HG03521 (cell line): Measurements from ENCODE around the gene CKS2.

Experiments used
- ATAC-seq: cut with Tn5 transposase; IDR thresholded peaks from one replicate; pipeline ENCODE4 v1.9.1; 2021; ENCODE audit warnings: mild to moderate bottlenecking, moderate library complexity; ENCODE audit not compliant: unreplicated experiment

Gene CKS2

GRCh38 chr9:89346696-89347095 is 35.7 kb downstream of the CKS2 start:
- ATAC-seq, result no peak

DNA sequence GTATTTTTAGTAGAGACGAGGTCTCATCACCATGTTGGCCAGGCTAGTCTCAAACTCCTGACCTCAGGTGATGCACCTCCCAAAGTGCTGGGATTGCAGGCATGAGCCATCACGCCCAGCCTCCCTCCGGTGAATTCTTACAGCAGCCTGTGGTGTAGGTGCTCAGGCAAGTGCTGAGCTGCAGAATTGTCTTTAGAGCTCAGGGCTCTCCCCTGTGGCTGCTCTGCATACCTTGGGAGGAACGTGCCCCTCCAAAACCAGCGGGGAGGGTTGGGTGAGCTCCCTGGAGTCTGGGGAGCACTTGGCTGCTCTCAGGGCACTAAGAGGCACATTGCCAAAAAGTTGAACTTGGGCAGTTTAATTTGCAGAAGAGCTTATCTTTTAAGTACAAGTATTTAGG is 36.7 kb downstream of the CKS2 start:
- no peak for ATAC-seq

DNA sequence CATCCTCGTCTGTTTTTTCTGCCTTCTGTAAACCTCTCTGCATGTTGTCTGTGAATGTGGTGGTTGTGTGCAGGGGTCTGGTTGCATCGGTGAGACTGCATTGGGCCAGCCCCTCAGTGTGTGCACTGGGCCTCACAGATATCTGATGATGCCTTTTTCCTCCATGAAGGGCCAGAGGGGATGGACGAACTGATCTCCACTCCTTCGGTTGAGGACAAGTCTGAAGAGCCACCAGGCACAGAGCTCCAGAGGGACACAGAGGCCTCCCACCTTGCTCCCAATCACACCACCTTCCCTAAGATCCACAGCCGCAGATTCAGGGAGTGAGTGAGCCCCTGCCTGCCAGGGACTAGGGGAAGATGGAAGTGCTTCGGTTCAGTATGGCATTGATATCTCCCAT is 38.6 kb downstream of the CKS2 start:
- ATAC-seq, result no peak

DNA sequence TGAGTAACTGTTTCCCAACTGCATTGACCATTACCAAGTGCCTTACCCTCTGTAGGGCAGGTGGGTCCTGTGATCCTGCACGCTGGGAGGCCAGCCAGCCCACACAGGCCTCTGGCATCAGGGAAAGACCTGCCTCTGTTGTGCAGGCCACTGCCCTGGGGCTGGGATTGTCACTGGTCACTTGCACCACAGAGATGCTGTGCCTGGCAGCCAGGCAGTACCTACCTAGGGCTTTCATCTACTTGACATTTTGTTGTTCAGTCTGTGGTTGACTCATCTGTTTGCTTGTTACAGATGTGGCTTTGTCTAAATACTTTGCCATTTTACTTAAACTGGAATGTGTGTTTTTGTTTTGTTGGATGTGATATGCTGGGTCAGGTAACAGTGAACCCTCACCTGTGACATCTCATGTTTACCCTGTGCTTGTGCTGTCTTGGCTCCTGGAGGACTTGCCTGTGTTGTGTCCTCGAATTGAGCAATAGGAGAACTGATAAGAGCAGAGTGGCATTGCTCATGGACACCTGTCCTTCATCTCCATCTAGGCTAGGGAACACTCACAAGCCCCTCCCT is 40.1 kb downstream of the CKS2 start:
- ATAC-seq, result no peak

GRCh38 chr9:89351584-89352300 is 40.7 kb downstream of the CKS2 start:
- no peak for ATAC-seq

DNA sequence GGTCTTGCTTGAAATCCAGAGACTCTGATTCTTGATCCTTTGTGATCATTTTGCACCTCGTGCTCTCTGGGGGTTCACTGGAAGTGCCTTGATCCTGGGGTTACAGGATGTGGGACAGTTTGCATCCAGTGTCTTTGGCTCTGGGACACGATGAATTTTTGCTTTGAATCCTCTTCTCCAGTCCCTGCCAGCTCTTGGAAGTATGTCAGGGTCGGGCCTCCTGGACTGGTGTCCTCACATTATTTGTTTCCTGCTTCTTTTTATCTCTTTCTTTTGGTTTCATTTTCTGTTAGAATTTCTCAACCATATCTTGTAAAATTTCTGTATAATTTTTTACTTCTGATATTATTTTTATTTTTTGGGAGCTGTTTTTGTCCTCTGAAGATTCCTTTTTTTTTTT is 41.5 kb downstream of the CKS2 start:
- ATAC-seq, result no peak

DNA sequence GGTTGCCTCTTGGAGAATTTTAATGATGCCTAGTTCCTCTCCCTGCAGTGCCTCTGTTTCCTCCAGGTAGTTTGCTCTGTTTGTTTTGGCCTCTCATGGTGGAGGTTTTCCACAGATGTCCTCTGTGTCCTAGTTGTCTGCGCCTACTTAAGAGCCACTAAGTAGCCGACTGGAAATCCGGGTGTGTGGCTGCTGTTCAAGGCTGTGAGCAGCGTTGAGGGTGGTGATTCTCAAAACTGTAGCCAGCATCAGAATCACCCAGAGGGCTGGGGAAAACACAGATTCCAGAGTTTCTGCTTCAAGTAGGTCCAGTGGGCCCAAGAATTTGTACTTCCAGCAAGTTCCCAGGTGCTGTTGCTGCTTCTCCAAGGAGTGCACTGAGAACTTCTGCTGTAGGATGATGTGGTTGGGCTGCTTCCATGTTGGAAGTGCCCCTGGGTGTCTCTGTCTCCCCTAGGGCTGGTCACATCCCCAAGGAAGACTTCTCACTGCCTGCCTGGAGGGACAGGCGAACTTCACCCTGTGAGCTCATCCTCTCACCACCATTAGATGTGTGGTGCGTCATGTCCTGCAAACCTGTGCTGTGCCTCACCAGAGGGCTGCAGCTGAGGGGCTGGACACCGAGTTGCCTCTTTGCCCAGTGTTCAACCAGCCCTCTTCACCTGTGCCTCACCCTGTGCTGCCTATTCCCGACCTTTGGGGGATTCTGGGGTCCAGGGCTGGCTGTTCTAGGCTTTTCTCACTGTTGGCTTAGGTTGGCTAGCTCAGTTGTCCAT is 42.1 kb downstream of the CKS2 start:
- ATAC-seq, result no peak

DNA sequence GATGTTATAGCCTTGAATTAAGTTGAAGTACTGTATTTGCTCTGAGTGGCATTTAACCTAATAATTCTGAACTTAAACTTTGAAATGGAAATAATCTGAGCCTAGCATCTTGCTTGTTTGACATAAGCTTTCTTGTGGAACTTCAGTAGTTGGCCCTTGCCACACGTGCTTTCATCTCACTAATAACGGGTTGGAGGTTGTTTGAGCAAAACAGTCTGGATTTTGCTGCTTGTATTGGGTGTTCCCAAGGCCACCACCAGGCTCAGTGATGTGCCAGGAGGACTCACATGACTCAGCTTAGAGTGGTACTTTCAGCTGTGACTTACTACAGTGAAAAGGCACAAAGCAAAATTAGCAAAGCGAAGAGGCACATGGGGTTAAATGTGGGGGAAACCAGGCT is 43.0 kb downstream of the CKS2 start:
- no peak for ATAC-seq

GRCh38 chr9:89354471-89354870 is 43.5 kb downstream of the CKS2 start:
- ATAC-seq, result no peak

- no peak for ATAC-seq
These were observed 45.8 kb downstream of the CKS2 start for GRCh38 chr9:89356782-89357181.

- ATAC-seq, result no peak
These were observed 46.6 kb downstream of the CKS2 start for GRCh38 chr9:89357331-89358197.

- no peak for ATAC-seq
These were observed 47.5 kb downstream of the CKS2 start for GRCh38 chr9:89358376-89358916.

GRCh38 chr9:89358985-89359384 is 48.0 kb downstream of the CKS2 start:
- ATAC-seq, result no peak

DNA sequence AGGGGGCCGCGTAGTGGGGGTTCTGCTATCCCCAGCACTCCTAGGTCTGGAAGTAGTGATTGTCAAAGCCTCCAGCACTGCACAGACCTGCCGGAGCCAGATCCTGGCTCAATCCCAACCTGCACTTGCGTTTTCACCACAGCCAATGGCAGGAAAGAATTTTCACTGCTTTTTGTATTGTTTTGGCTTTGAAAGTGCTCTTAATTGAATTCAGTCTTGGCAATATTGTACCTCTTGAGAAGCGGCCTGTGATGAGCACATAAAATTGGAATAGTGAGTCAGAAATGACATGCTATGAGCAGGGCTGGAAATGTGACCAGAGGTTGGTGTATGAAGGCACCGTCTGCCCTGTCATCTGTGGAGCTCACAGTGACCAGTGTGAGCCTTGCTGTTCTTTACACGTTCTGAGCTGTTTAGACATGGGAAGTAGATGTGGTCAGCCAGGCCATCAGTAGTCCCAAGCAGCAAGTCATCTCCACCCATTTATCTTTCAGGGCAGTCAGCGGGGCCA is 48.8 kb downstream of the CKS2 start:
- no peak for ATAC-seq

DNA sequence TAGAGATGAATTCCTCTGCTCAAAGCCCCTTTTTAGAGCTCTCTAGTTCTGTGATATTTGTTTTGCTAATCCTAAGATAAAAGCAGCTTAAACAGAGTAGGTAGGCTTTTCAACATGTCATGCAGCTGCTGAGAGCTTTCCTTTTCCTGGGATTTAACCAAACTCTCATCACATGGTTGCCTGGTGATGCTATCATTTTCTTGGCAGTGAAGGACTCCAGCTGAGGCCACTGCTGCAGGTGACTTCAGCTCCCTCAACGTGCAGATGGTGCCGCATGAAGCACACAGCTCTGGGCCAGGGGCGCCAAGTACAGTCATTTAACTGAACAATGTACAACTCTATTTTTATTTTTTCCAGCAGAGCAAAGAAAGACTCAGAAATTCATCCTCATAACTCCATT is 49.5 kb downstream of the CKS2 start:
- ATAC-seq, result no peak

DNA sequence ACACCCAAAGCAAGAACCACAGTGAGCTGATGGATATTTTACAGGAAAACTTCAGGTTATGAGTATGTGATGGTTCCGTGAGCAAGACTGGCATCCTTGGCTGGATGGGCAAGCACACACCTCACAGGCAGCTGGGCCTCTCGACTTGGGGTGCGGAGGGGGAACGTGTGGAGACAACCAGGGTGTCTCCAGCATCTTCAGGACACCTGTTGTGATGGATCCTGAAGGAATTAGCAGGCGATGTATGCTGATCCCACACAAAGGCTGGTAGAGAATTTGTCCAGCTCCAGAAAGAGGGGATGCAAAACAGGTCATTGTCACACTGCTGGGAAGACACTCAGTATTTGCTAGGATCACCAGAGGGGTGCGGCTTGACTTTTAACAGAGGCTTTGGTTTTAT is 50.0 kb downstream of the CKS2 start:
- no peak for ATAC-seq

DNA sequence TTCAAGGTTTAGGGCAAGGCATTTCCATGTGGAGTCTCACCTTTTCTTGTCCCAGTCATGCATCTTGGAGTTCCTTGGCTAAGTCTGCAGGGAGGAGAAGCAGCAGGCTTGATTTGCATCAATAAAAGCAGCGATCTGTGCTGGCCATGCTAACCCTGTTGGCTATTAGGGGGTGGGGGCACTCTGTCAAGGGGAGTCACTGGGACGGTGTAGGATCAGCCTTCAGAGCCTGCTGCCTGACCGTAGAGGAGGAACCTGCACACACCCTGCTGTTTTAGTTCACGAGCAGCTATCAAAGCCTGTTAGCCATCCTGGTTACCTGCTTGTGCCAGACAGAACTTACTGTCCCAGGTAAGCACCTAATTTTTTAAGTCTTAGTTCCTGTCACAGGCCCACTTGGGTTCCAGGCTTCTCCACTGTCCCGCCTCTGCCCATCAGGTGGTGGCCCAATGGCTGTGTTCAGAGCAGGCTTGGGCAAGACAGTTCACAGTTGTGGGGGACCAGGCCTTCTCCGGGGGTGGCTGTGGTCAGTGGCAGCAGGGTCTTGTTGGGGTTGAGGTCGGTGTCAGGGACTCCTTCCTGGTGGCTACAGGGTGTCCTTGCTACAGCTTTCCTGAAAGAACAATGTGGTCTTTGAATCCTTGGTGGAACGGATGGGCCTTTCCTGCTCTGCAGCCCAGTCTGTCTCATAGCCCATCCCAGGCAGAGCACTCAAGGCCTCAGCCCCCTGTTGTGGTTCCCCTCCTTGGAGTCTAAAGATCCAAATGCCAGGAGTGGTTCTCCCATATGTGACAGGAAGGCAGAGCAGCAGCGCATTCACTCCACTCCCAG is 51.0 kb downstream of the CKS2 start:
- no peak for ATAC-seq

DNA sequence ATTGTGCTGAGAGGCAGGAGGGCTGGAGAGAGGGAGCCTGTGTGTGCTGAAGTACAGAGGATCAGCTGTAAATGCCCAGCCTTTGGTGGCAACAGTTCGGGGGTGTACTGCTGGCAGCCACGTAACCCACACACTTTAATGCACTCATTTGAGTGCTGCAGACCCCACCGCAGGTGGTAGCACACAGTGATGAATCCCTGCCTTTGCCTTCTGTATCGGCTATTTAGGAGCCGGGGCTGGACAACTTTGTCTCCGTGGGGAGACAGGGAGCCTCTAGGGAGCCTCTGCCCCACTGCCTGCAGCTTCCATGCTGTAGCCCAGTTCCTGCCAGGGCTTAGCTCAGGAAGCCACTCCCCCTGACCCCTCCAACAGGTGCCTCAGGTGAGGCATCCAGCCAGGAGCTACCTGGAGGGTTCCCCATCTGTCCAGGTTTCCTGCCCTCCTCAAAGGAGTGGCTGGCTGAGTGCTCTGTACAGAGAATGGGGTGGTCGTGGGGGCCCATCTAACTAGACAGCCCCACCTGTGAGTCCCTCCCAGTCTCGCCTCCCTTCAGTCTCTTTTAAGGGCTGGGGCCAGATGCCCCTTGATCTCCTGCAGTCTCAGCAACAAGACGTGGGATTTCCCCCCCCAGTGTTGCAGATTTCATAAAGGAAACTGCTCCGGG is 51.8 kb downstream of the CKS2 start:
- ATAC-seq, result no peak

DNA sequence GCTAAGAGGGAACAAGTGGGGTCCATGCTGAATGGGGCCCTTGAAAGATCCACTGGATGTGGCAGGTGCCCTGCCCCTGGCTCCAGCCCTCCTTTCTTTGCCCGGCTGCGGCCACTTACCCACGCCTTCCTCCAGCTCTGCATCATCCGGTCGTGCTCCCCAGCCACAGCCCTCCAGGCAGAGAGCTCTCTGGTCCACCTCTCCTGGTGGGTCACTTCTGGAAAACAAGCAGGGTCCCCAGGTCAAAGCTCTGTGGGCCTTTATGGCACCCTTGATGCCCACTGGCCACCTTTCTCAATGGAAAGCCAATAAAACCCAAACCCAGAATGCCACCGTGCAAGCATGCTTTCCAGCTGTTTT is 52.3 kb downstream of the CKS2 start:
- no peak for ATAC-seq
